GM12878 (cell line): ENCODE measurements around the gene SMG6. TPM values are rescaled to one million over a fixed set of nuclear protein-coding genes. Genes with fewer than 3 reads are reported as not detected.

ENCODE experiments used
- DPF2 ChIP-seq: fragments of 450-650 bp; IDR thresholded peaks from 2 replicates; pipeline ENCODE4 v1.6.1; 2017; ENCODE audit warnings: mild to moderate bottlenecking
- E2F8 ChIP-seq: fragments of 450-650 bp; IDR thresholded peaks from 2 replicates; pipeline ENCODE4 v1.6.1; 2018; ENCODE audit warnings: mild to moderate bottlenecking, low read depth, moderate library complexity; ENCODE audit not compliant: partially characterized antibody
- EGR1 ChIP-seq, 2 experiments: IDR thresholded peaks; 1 replicate in 1 of 2; 2 replicates in 1 of 2; pipeline ENCODE4 v1.6.1; 2011 to 2012; ENCODE audit warnings: low read depth in 2 of 2, low read length in 2 of 2, borderline replicate concordance in 1 of 2, mild to moderate bottlenecking in 1 of 2, moderate library complexity in 1 of 2
- EZH2 ChIP-seq: IDR thresholded peaks from 2 replicates; pipeline ENCODE4 v1.6.1; 2012; ENCODE audit warnings: low read depth, mild to moderate bottlenecking, control low read depth, inconsistent platforms, low read length, borderline replicate concordance; ENCODE audit not compliant: control insufficient read depth
- GABPA ChIP-seq: IDR thresholded peaks from 2 replicates; pipeline ENCODE4 v1.6.1; 2014; ENCODE audit warnings: antibody characterized with exemption, low read depth, mild to moderate bottlenecking, inconsistent platforms
- HCFC1 ChIP-seq: fragments of 150-350 bp; IDR thresholded peaks from 2 replicates; pipeline ENCODE4 v1.6.1; 2014; ENCODE audit warnings: low read length
- KDM1A ChIP-seq: fragments of 200-600 bp; sonication (generic); IDR thresholded peaks from 2 replicates; pipeline ENCODE4 v1.6.1; 2016; ENCODE audit warnings: borderline replicate concordance
- MEF2A ChIP-seq: IDR thresholded peaks from 2 replicates; pipeline ENCODE4 v1.6.1; 2011; ENCODE audit warnings: low read depth, mild to moderate bottlenecking, low read length, moderate library complexity; ENCODE audit not compliant: insufficient read depth
- MYB ChIP-seq: fragments of 150-350 bp; IDR thresholded peaks from 2 replicates; pipeline ENCODE4 v1.6.1; 2014; ENCODE audit warnings: mild to moderate bottlenecking, low read depth, low read length, borderline replicate concordance
- NFYB ChIP-seq: IDR thresholded peaks from 2 replicates; pipeline ENCODE4 v1.6.1; 2011; ENCODE audit warnings: low read depth, mild to moderate bottlenecking, low read length, improper control_type of control experiment, moderate library complexity; ENCODE audit not compliant: insufficient read depth
- PBX3 ChIP-seq: IDR thresholded peaks from 2 replicates; pipeline ENCODE4 v1.6.1; 2011; ENCODE audit warnings: mild to moderate bottlenecking, low read depth, low read length, moderate library complexity; ENCODE audit not compliant: insufficient replicate concordance
- SIX5 ChIP-seq: IDR thresholded peaks from 2 replicates; pipeline ENCODE4 v1.6.1; 2011; ENCODE audit warnings: mild to moderate bottlenecking, low read depth, low read length, moderate library complexity; ENCODE audit not compliant: severe bottlenecking
- SMAD1 ChIP-seq: fragments of 450-650 bp; IDR thresholded peaks from 2 replicates; pipeline ENCODE4 v1.6.1; 2018; ENCODE audit warnings: mild to moderate bottlenecking, low read depth; ENCODE audit not compliant: partially characterized antibody
- ZBTB11 ChIP-seq: fragments of 450-650 bp; formaldehyde crosslinking; IDR thresholded peaks from 2 replicates; pipeline ENCODE4 v1.5.0; 2022; ENCODE audit warnings: mild to moderate bottlenecking, missing genetic modification characterization
- ZNF217 ChIP-seq: fragments of 450-650 bp; IDR thresholded peaks from 2 replicates; pipeline ENCODE4 v1.6.1; 2017; ENCODE audit warnings: antibody characterized with exemption, mild to moderate bottlenecking
- ZNF622 ChIP-seq: fragments of 450-650 bp; IDR thresholded peaks from 2 replicates; pipeline ENCODE4 v1.6.1; 2017; ENCODE audit warnings: mild to moderate bottlenecking, inconsistent platforms
- polyA plus RNA-seq, 11 experiments: library from polyadenylated mRNA; depleted of rRNA in 4 of 11; unstranded in 6 of 11; stranded (reverse) in 5 of 11; fragments of >200 nt; fragmentation: Nextera tagmentation in 4 of 11; fragmentation: Illumina TruSeq in 1 of 11; extraction: Ambion mirVana in 4 of 11; extraction: Trizol in 1 of 11; gene quantifications; 1 replicate in 1 of 11; 2 replicates in 10 of 11; pipeline versions ENCODE4 v1.2.1 to v1.2.3, GENCODE V29; 2011 to 2016; ENCODE audit warnings: inconsistent platforms in 2 of 11, missing spikeins in 2 of 11, low read depth in 1 of 11
- total RNA-seq, 4 experiments: library from RNA; depleted of rRNA in 3 of 4; stranded (reverse); fragments of >200 nt in 3 of 4; fragmentation: Illumina TruSeq in 1 of 4; extraction: Trizol in 1 of 4; gene quantifications; 2 replicates each; pipeline versions ENCODE4 v1.2.1 to v1.2.3, GENCODE V29; 2013 to 2021
- TF ChIP-seq, protein P1 (sequence below): IDR thresholded peaks from 2 replicates; pipeline ENCODE4 v1.6.1; 2011; ENCODE audit warnings: borderline replicate concordance, low read depth, mild to moderate bottlenecking, moderate library complexity, mixed read lengths, low read length; ENCODE audit not compliant: insufficient read depth; ENCODE audit errors: extremely low read length
- TF ChIP-seq, protein P2 (sequence below): fragments of 450-650 bp; IDR thresholded peaks from 2 replicates; pipeline ENCODE4 v1.6.1; 2016; ENCODE audit warnings: mild to moderate bottlenecking

Gene SMG6
- total and polyA plus RNA-seq, 10 of the 15 experiments (the other 5 are each of a cell fraction or from before 2014, with no cell fraction given): 0.58 to 28.7 (median 15.7) TPM

- TF ChIP-seq ZBTB11 (CRISPR knock-in tag) (no peak), SIX5 (peak; percentile 69), DPF2 (0 out of 2 replicates have a peak, but pooled peaks have one; percentile 23), EGR1 (IDR thresholded peaks at IDR 0.05; ENCODE audit: borderline replicate concordance in 1 of 2, low read depth in 2 of 2, low read length in 2 of 2) (peak; percentile 77 to 100), ZNF622 (no peak), MEF2A (peak; percentile 34; the same call in 1 of the 2 replicates), ZNF217 (no peak), SMAD1 (no peak), E2F8 (no peak), GABPA (no peak), MYB (peak; percentile 18; the same call in 1 of the 2 replicates), KDM1A (no peak), PBX3 (peak; percentile 49), EZH2 (no peak), HCFC1 (peak; percentile 86), NFYB (0 out of 2 replicates have a peak, but pooled peaks have one; percentile 19)
- TF ChIP-seq, protein P1, sequence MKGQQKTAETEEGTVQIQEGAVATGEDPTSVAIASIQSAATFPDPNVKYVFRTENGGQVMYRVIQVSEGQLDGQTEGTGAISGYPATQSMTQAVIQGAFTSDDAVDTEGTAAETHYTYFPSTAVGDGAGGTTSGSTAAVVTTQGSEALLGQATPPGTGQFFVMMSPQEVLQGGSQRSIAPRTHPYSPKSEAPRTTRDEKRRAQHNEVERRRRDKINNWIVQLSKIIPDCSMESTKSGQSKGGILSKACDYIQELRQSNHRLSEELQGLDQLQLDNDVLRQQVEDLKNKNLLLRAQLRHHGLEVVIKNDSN: peak; percentile 79
- TF ChIP-seq, protein P2, sequence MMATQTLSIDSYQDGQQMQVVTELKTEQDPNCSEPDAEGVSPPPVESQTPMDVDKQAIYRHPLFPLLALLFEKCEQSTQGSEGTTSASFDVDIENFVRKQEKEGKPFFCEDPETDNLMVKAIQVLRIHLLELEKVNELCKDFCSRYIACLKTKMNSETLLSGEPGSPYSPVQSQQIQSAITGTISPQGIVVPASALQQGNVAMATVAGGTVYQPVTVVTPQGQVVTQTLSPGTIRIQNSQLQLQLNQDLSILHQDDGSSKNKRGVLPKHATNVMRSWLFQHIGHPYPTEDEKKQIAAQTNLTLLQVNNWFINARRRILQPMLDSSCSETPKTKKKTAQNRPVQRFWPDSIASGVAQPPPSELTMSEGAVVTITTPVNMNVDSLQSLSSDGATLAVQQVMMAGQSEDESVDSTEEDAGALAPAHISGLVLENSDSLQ: no peak
These were observed 273.4 kb downstream of the SMG6 start, which contains the start of gene DPH1 (continued) for GRCh38 chr17:2029911-2030778.
